Mesothelial cell of epicardium (in vitro differentiated cells): Measurements from ENCODE around the gene CUX1. TPM values are rescaled to one million over a fixed set of nuclear protein-coding genes. Genes with fewer than 3 reads are reported as not detected.
"Not testable (repeated sequence)": the region's sequence is repeated elsewhere in the genome, so short reads cannot be mapped to it uniquely, and the experiment has no call there.

Experiments used
- DNase-seq, 2 experiments: peaks; one replicate each; pipeline ENCODE4 v3.0.0; 2021; ENCODE audit warnings: low spot score in 2 of 2; ENCODE audit not compliant: unreplicated experiment in 2 of 2
- H3K27ac Mint-ChIP-seq: 2 replicates; pipeline ENCODE4 v1.8.0; 2021; ENCODE audit warnings: mixed read lengths
- H3K27me3 Mint-ChIP-seq: 2 replicates; pipeline ENCODE4 v1.8.0; 2021; ENCODE audit warnings: low read depth, mixed read lengths
- H3K36me3 Mint-ChIP-seq: 2 replicates; pipeline ENCODE4 v1.8.0; 2021; ENCODE audit warnings: mixed read lengths
- H3K4me1 Mint-ChIP-seq: 2 replicates; pipeline ENCODE4 v1.8.0; 2021; ENCODE audit warnings: mixed read lengths
- H3K4me3 Mint-ChIP-seq: 2 replicates; pipeline ENCODE4 v1.8.0; 2021; ENCODE audit warnings: mild to moderate bottlenecking, moderate library complexity, mixed read lengths
- H3K9me3 Mint-ChIP-seq: 2 replicates; pipeline ENCODE4 v1.8.0; 2021; ENCODE audit warnings: mixed read lengths
- total RNA-seq: library from RNA; stranded (reverse); gene quantifications from 3 replicates; pipeline ENCODE4 v1.2.1, GENCODE V29; 2021
- TF ChIP-seq, protein P1 (sequence below): fragments of 200-600 bp; sonication (generic); IDR thresholded peaks from one replicate; pipeline ENCODE4 v1.5.0; 2021; ENCODE audit warnings: antibody characterized with exemption; ENCODE audit not compliant: unreplicated experiment

Gene CUX1
- total RNA-seq, 1 donor from 2014 or later: 158 TPM

GRCh38 chr7:102049765-102050164 is 232.3 kb downstream of the CUX1 start:
- Mint-ChIP-seq H3K4me1 (peaks cover 21% of the 10 kb centered on the region), H3K27ac (no peak overlapping the region), H3K4me3 (no peak overlapping the region), H3K9me3 (peaks cover 15% of the 10 kb centered on the region), H3K27me3 (peaks cover 2% of the 10 kb centered on the region), H3K36me3 (peaks cover 26% of the 10 kb centered on the region)
- DNase-seq: no peak
- TF ChIP-seq, protein P1, sequence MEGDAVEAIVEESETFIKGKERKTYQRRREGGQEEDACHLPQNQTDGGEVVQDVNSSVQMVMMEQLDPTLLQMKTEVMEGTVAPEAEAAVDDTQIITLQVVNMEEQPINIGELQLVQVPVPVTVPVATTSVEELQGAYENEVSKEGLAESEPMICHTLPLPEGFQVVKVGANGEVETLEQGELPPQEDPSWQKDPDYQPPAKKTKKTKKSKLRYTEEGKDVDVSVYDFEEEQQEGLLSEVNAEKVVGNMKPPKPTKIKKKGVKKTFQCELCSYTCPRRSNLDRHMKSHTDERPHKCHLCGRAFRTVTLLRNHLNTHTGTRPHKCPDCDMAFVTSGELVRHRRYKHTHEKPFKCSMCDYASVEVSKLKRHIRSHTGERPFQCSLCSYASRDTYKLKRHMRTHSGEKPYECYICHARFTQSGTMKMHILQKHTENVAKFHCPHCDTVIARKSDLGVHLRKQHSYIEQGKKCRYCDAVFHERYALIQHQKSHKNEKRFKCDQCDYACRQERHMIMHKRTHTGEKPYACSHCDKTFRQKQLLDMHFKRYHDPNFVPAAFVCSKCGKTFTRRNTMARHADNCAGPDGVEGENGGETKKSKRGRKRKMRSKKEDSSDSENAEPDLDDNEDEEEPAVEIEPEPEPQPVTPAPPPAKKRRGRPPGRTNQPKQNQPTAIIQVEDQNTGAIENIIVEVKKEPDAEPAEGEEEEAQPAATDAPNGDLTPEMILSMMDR: no peak

GRCh38 chr7:102050864-102051460 is 233.5 kb downstream of the CUX1 start:
- DNase-seq: no peak
- TF ChIP-seq, protein P1: no peak
- Mint-ChIP-seq H3K9me3 (peaks cover 26% of the 10 kb centered on the region), H3K4me1 (peaks cover 9% of the 10 kb centered on the region), H3K27me3 (peaks cover 2% of the 10 kb centered on the region), H3K27ac (no peak overlapping the region), H3K4me3 (no peak overlapping the region), H3K36me3 (peaks cover 38% of the 10 kb centered on the region)

DNA sequence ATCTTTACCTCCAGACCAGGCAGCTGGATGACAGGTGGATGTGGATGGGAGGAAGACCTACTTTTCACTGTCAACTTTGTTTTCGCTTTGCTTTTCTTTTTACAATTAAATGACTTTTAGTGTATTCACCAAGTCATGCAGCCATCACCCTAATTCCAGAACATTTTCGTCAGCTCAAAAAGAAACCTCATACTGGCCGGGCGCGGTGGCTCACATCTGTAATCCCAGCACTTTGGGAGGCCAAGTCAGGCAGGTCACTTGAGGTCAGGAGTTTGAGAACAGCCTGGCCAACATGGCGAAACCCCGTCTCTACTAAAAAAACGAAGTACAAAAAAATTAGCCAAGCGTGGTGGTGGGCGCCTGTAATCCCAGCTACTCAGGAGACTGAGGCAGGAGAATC is 234.3 kb downstream of the CUX1 start:
- not testable (repeated sequence) for DNase-seq, H3K4me3 Mint-ChIP-seq, H3K4me1 Mint-ChIP-seq, H3K27ac Mint-ChIP-seq, H3K27me3 Mint-ChIP-seq
- peaks cover 29% of the 10 kb centered on the region for H3K9me3 Mint-ChIP-seq
- H3K36me3 Mint-ChIP-seq: peaks cover 42% of the 10 kb centered on the region

GRCh38 chr7:102054158-102054557 is 236.7 kb downstream of the CUX1 start:
- DNase-seq: no peak
- TF ChIP-seq, protein P1: no peak
- peaks cover 38% of the 10 kb centered on the region for H3K9me3 Mint-ChIP-seq

GRCh38 chr7:102055181-102055976 is 238.0 kb downstream of the CUX1 start:
- H3K36me3 Mint-ChIP-seq: peaks cover 44% of the 10 kb centered on the region
- TF ChIP-seq, protein P1: no peak
- peaks cover 38% of the 10 kb centered on the region for H3K9me3 Mint-ChIP-seq
- H3K27ac Mint-ChIP-seq: no peak overlapping the region
- no peaks in the 10 kb centered on the region for H3K4me1 Mint-ChIP-seq
- no peak for DNase-seq
- no peaks in the 10 kb centered on the region for H3K27me3 Mint-ChIP-seq
- no peak overlapping the region for H3K4me3 Mint-ChIP-seq

More at GRCh38 chr7:102054158-102054557, 236.7 kb downstream of the CUX1 start:
- no peaks in the 10 kb centered on the region for H3K4me1 Mint-ChIP-seq
- peaks cover 48% of the 10 kb centered on the region for H3K36me3 Mint-ChIP-seq
- no peaks in the 10 kb centered on the region for H3K27me3 Mint-ChIP-seq
- H3K4me3 Mint-ChIP-seq: no peak overlapping the region
- no peak overlapping the region for H3K27ac Mint-ChIP-seq

DNA sequence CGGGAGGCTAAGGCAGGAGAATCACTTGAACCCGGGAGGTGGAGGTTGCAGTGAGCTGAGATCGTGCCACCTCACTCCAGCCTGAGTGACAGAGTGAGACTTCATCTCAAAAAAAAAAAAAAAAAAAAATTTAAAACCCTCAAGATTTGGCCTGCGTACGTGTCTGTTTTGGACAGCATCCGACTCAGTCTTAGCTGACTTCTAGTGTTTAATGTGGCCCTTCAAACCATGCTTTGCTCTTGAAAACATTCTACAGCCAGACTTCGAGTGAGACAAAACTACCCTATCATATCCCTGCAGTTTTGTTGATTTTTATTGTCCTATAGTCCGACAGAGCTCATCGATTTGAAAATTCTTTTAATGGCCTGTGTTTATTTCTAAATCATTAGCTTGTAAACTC is 242.1 kb downstream of the CUX1 start:
- DNase-seq: no peak
- Mint-ChIP-seq H3K36me3 (peaks cover 27% of the 10 kb centered on the region), H3K27me3 (no peaks in the 10 kb centered on the region), H3K4me3 (no peak overlapping the region), H3K27ac (no peak overlapping the region), H3K9me3 (peaks cover 24% of the 10 kb centered on the region), H3K4me1 (peaks cover 16% of the 10 kb centered on the region)
- TF ChIP-seq, protein P1: no peak
